Dermis blood vessel endothelial cell (primary cell): ENCODE measurements around the gene STK32B. TPM values are rescaled to one million over a fixed set of nuclear protein-coding genes. Genes with fewer than 3 reads are reported as not detected.

Source experiments
- DNase-seq: peaks from one replicate; pipeline ENCODE4 v3.0.0; 2010
- total RNA-seq: library from RNA; depleted of rRNA; stranded (reverse); fragments of >200 nt; gene quantifications from 2 replicates; pipeline ENCODE4 v1.2.3, GENCODE V29; 2014

Gene STK32B
- total RNA-seq, 1 donor from 2014 or later, result 24.2 TPM

- no peak for DNase-seq
Measured at GRCh38 chr4:5544762-5545161, 493.5 kb downstream of the STK32B start.

GRCh38 chr4:5545271-5545670 lies 494.0 kb downstream of the STK32B start:
- DNase-seq, result peak; percentile 28

DNA sequence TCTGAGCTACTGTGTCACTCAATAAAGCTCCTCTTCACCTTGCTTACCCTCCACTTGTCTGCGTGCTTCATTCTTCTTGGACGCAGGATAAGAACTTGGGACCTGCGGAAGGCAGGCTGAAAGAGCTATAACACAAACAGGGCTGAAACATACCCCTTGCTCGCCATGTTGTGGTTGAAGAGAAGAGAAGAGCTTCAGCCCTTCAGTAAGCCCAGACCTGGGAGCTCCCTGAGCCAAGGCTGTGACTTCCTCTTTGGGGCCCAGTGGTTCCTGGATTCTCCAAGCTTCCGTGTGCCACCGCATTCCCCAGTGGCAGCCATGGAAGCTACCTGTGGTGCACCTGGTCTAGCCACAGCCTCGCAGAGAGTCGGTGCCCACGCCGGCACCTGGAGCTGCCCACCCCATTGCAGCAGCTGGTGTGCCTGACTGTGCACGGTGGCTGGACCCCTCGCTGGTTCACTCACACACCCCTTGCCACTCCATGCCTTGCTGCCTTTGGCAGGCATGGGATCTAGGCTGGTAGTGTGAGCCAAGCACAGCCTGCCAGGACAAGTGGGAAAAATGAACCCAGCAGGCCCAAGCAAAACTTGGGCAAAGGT lies 496.5 kb downstream of the STK32B start:
- DNase-seq, result no peak

Other genes starting within 250 kb of the STK32B start
- gene MSX1, start 191.8 kb upstream of the STK32B start, total RNA-seq, result 3.7 and 9.0 TPM in 2 replicates
- 28.9 and 57.5 TPM in 2 replicates for gene CYTL1, start 32.0 kb upstream of the STK32B start, total RNA-seq